WTC11 (cell line): ENCODE results near the gene TSEN2.
"Not testable (repeated sequence)": the region's sequence is repeated elsewhere in the genome, so short reads cannot be mapped to it uniquely, and the experiment has no call there.

ENCODE experiments used
- NR2C2 ChIP-seq: sonication (generic); formaldehyde crosslinking; IDR thresholded peaks from 2 replicates; pipeline ENCODE4 v1.8.0; 2022; ENCODE audit warnings: mild to moderate bottlenecking, missing genetic modification reagents
- TF ChIP-seq, protein P1 (sequence below): fragments of 200-600 bp; IDR thresholded peaks from 2 replicates; pipeline ENCODE4 v1.8.0; 2022; ENCODE audit warnings: antibody characterized with exemption
- TF ChIP-seq, protein P2 (sequence below): sonication (generic); formaldehyde crosslinking; IDR thresholded peaks from 2 replicates; pipeline ENCODE4 v1.8.0; 2022; ENCODE audit warnings: missing genetic modification reagents

DNA sequence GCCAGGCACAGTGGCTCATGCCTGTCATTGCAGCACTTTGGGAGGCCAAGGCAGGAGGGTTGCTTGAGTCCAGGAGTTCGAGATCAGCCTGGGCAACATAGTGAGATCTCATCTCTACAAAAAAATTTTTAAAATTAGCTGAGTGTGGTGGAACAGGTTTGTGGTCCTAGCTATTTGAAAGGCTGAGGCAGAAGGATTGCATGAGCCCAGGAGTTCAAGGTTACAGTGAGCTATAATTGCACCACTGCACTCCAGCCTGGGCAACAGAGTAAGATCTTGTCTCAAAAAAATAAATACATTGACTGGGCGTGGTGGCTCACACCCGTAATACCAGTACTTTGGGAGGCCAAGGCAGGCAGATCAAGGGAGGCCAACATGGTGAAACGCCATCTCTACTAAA, 26.9 kb upstream of the TSEN2 start:
- TF ChIP-seq, protein P1, sequence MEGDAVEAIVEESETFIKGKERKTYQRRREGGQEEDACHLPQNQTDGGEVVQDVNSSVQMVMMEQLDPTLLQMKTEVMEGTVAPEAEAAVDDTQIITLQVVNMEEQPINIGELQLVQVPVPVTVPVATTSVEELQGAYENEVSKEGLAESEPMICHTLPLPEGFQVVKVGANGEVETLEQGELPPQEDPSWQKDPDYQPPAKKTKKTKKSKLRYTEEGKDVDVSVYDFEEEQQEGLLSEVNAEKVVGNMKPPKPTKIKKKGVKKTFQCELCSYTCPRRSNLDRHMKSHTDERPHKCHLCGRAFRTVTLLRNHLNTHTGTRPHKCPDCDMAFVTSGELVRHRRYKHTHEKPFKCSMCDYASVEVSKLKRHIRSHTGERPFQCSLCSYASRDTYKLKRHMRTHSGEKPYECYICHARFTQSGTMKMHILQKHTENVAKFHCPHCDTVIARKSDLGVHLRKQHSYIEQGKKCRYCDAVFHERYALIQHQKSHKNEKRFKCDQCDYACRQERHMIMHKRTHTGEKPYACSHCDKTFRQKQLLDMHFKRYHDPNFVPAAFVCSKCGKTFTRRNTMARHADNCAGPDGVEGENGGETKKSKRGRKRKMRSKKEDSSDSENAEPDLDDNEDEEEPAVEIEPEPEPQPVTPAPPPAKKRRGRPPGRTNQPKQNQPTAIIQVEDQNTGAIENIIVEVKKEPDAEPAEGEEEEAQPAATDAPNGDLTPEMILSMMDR = not testable (repeated sequence)
- TF ChIP-seq, protein P2, sequence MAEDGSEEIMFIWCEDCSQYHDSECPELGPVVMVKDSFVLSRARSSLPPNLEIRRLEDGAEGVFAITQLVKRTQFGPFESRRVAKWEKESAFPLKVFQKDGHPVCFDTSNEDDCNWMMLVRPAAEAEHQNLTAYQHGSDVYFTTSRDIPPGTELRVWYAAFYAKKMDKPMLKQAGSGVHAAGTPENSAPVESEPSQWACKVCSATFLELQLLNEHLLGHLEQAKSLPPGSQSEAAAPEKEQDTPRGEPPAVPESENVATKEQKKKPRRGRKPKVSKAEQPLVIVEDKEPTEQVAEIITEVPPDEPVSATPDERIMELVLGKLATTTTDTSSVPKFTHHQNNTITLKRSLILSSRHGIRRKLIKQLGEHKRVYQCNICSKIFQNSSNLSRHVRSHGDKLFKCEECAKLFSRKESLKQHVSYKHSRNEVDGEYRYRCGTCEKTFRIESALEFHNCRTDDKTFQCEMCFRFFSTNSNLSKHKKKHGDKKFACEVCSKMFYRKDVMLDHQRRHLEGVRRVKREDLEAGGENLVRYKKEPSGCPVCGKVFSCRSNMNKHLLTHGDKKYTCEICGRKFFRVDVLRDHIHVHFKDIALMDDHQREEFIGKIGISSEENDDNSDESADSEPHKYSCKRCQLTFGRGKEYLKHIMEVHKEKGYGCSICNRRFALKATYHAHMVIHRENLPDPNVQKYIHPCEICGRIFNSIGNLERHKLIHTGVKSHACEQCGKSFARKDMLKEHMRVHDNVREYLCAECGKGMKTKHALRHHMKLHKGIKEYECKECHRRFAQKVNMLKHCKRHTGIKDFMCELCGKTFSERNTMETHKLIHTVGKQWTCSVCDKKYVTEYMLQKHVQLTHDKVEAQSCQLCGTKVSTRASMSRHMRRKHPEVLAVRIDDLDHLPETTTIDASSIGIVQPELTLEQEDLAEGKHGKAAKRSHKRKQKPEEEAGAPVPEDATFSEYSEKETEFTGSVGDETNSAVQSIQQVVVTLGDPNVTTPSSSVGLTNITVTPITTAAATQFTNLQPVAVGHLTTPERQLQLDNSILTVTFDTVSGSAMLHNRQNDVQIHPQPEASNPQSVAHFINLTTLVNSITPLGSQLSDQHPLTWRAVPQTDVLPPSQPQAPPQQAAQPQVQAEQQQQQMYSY (CRISPR knock-in tag) = not testable (repeated sequence)
- TF ChIP-seq NR2C2 (CRISPR knock-in tag) = not testable (repeated sequence)
